H9 (cell line): ENCODE measurements around the gene TMEM239. TPM values are rescaled to one million over a fixed set of nuclear protein-coding genes. Genes with fewer than 3 reads are reported as not detected.
A peak's percentile ranks its signal among the peaks of the same experiment; 100 is the strongest.

Experiments
- DNase-seq: peaks from one replicate; pipeline ENCODE4 v3.0.0-alpha.2; 2017
- H2AFZ ChIP-seq: one replicate; pipeline ENCODE4 v1.6.1; 2013; ENCODE audit warnings: mild to moderate bottlenecking, low read length, control low read depth, moderate library complexity
- H2AK5ac ChIP-seq: 2 replicates; pipeline ENCODE4 v1.6.1; 2013; ENCODE audit warnings: low read length, control low read depth, mixed read lengths; ENCODE audit not compliant: insufficient read length
- H2BK120ac ChIP-seq: one replicate; pipeline ENCODE4 v1.6.1; 2013; ENCODE audit warnings: low read depth, mild to moderate bottlenecking, low read length, control low read depth, inconsistent platforms; ENCODE audit not compliant: poor library complexity, severe bottlenecking
- H2BK12ac ChIP-seq: 2 replicates; pipeline ENCODE4 v1.6.1; 2013; ENCODE audit warnings: low read length, control low read depth, mixed read lengths, low read depth; ENCODE audit not compliant: insufficient read length
- H2BK15ac ChIP-seq: 2 replicates; pipeline ENCODE4 v1.6.1; 2013; ENCODE audit warnings: low read depth, low read length, control low read depth
- H2BK20ac ChIP-seq: one replicate; pipeline ENCODE4 v1.6.1; 2013; ENCODE audit warnings: low read depth, mild to moderate bottlenecking, low read length, control low read depth, inconsistent platforms; ENCODE audit not compliant: poor library complexity, severe bottlenecking
- H2BK5ac ChIP-seq: 2 replicates; pipeline ENCODE4 v1.6.1; 2013; ENCODE audit warnings: low read length, control low read depth, mixed read lengths; ENCODE audit not compliant: insufficient read length
- H3K14ac ChIP-seq: 2 replicates; pipeline ENCODE4 v1.6.1; 2013; ENCODE audit warnings: low read length, control low read depth; ENCODE audit not compliant: insufficient read depth
- H3K18ac ChIP-seq: 2 replicates; pipeline ENCODE4 v1.6.1; 2013; ENCODE audit warnings: low read depth, mild to moderate bottlenecking, mixed read lengths, low read length, control low read depth; ENCODE audit not compliant: insufficient read length
- H3K23ac ChIP-seq: 2 replicates; pipeline ENCODE4 v1.6.1; 2013; ENCODE audit warnings: low read length, control low read depth, mixed read lengths, low read depth; ENCODE audit not compliant: insufficient read length
- H3K23me2 ChIP-seq: 2 replicates; pipeline ENCODE4 v1.6.1; 2013; ENCODE audit warnings: low read depth, mild to moderate bottlenecking, mixed read lengths, low read length, control low read depth; ENCODE audit not compliant: insufficient read length, poor library complexity, severe bottlenecking
- H3K27ac ChIP-seq: 2 replicates; pipeline ENCODE4 v1.5.1; 2013; ENCODE audit warnings: low read length, control low read depth, mixed read lengths, low read depth; ENCODE audit not compliant: insufficient read length
- H3K27me3 ChIP-seq: 2 replicates; pipeline ENCODE4 v1.6.1; 2013; ENCODE audit warnings: low read length, control low read depth, inconsistent platforms; ENCODE audit not compliant: insufficient read depth
- H3K4ac ChIP-seq: 2 replicates; pipeline ENCODE4 v1.6.1; 2013; ENCODE audit warnings: low read depth, mild to moderate bottlenecking, control low read depth, inconsistent platforms, low read length, moderate library complexity
- H3K4me1 ChIP-seq: 2 replicates; pipeline ENCODE4 v1.6.1; 2013; ENCODE audit warnings: low read length, control low read depth, inconsistent platforms; ENCODE audit not compliant: insufficient read depth
- H3K4me2 ChIP-seq: 2 replicates; pipeline ENCODE4 v1.6.1; 2013; ENCODE audit warnings: low read length, control low read depth, mixed read lengths; ENCODE audit not compliant: insufficient read length, insufficient read depth
- H3K56ac ChIP-seq: 2 replicates; pipeline ENCODE4 v1.6.1; 2013; ENCODE audit warnings: low read depth, mild to moderate bottlenecking, mixed read lengths, low read length, control low read depth; ENCODE audit not compliant: insufficient read length
- H3K79me1 ChIP-seq: 2 replicates; pipeline ENCODE4 v1.6.1; 2013; ENCODE audit warnings: low read depth, mild to moderate bottlenecking, moderate library complexity, low read length, control low read depth, inconsistent platforms; ENCODE audit not compliant: insufficient read depth, poor library complexity, severe bottlenecking
- H3K79me2 ChIP-seq: 2 replicates; pipeline ENCODE4 v1.6.1; 2013; ENCODE audit warnings: low read length, control low read depth, inconsistent platforms; ENCODE audit not compliant: insufficient read depth
- H3K9ac ChIP-seq: 2 replicates; pipeline ENCODE4 v1.6.1; 2013; ENCODE audit warnings: low read length, control low read depth, mixed read lengths; ENCODE audit not compliant: insufficient read length; ENCODE audit errors: extremely low read depth
- H3K9me3 ChIP-seq: one replicate; pipeline ENCODE4 v1.6.1; 2013; ENCODE audit warnings: low read depth, low read length, inconsistent platforms; ENCODE audit not compliant: control insufficient read depth
- H3T11ph ChIP-seq: one replicate; pipeline ENCODE4 v1.6.1; 2013; ENCODE audit warnings: mild to moderate bottlenecking, low read length, control low read depth, inconsistent platforms
- H4K20me1 ChIP-seq: one replicate; pipeline ENCODE4 v1.6.1; 2013; ENCODE audit not compliant: control insufficient read depth, insufficient read length, insufficient read depth
- H4K5ac ChIP-seq: 2 replicates; pipeline ENCODE4 v1.6.1; 2013; ENCODE audit warnings: low read depth, mild to moderate bottlenecking, mixed read lengths, low read length, control low read depth; ENCODE audit not compliant: insufficient read length
- H4K8ac ChIP-seq: replicated peaks from 2 replicates; pipeline ENCODE4 v1.6.1; 2013; ENCODE audit warnings: low read length, control low read depth, mixed read lengths, low read depth; ENCODE audit not compliant: insufficient read length
- H4K91ac ChIP-seq: 2 replicates; pipeline ENCODE4 v1.6.1; 2013; ENCODE audit warnings: low read depth, mild to moderate bottlenecking, moderate library complexity, mixed read lengths, low read length, control low read depth; ENCODE audit not compliant: insufficient read length
- H3K27ac Mint-ChIP-seq, 3 experiments: 2 replicates in 2 of 3; 3 replicates in 1 of 3; pipeline ENCODE4 v1.8.0; 2020 to 2021; ENCODE audit warnings: mixed read lengths in 3 of 3, mild to moderate bottlenecking in 1 of 3, moderate library complexity in 1 of 3
- H3K27me3 Mint-ChIP-seq: 2 replicates; pipeline ENCODE4 v1.8.0; 2021; ENCODE audit warnings: low read depth, mild to moderate bottlenecking, moderate library complexity, mixed read lengths
- H3K36me3 Mint-ChIP-seq, 3 experiments: 2 replicates in 2 of 3; 3 replicates in 1 of 3; pipeline ENCODE4 v1.8.0; 2020 to 2021; ENCODE audit warnings: low read depth in 3 of 3, mixed read lengths in 3 of 3; ENCODE audit not compliant: insufficient read depth in 1 of 3
- H3K4me1 Mint-ChIP-seq, 2 experiments: 2 replicates each; pipeline ENCODE4 v1.8.0; 2020; ENCODE audit warnings: mixed read lengths in 2 of 2
- H3K4me3 Mint-ChIP-seq, 2 experiments: 2 replicates in 1 of 2; 3 replicates in 1 of 2; pipeline ENCODE4 v1.8.0; 2020 to 2021; ENCODE audit warnings: mild to moderate bottlenecking in 2 of 2, mixed read lengths in 2 of 2, moderate library complexity in 1 of 2
- H3K9me3 Mint-ChIP-seq, 2 experiments: 2 replicates in 1 of 2; 3 replicates in 1 of 2; pipeline ENCODE4 v1.8.0; 2020; ENCODE audit warnings: mild to moderate bottlenecking in 2 of 2, mixed read lengths in 2 of 2, moderate library complexity in 1 of 2
- CTCF ChIP-seq: fragments of 200-600 bp; sonication (generic); conservative IDR thresholded peaks from 3 replicates; pipeline ENCODE4 v1.8.0; 2021; ENCODE audit warnings: antibody characterized with exemption, mild to moderate bottlenecking
- WGBS: extraction: QIAGEN DNeasy Blood & Tissue Kit; methylation state at CpG from one replicate; pipeline ENCODE4 v1.1.7; 2013; ENCODE audit warnings: missing lambda C conversion rate, low lambda C conversion rate, mixed read lengths; ENCODE audit not compliant: insufficient read length; ENCODE audit errors: extremely low coverage; 5-methylcytosine and 5-hydroxymethylcytosine counted together
- total RNA-seq: library from RNA; stranded (reverse); gene quantifications from 2 replicates; pipeline ENCODE4 v1.2.1, GENCODE V29; 2021

Gene TMEM239
- total RNA-seq, 1 experiment from 2014 or later, result not detected

- H3K23ac ChIP-seq, result no peak overlapping the region
- no peak for TF ChIP-seq CTCF
- H2AFZ ChIP-seq, result no peak overlapping the region
- H3K56ac ChIP-seq, result no peak overlapping the region
- no peak overlapping the region for H2BK20ac ChIP-seq
- H2BK12ac ChIP-seq, result no peak overlapping the region
- no peaks in the 10 kb centered on the region for H3K27me3 ChIP-seq
- Mint-ChIP-seq H3K4me1 (no peaks in the 10 kb centered on the region), H3K36me3 (peaks cover 0 to 12% (median 2%) of the 10 kb centered on the region in 3 experiments; a peak in 3 of 7 replicates), H3K4me3 (no peak overlapping the region), H3K9me3 (no peaks in the 10 kb centered on the region), H3K27ac (peak overlapping the region in 2 of 3 experiments; percentile 68 to 91; a peak in 1 of 7 replicates), H3K27me3 (no peaks in the 10 kb centered on the region)
- no peak overlapping the region for H3K4me2 ChIP-seq
- no peak overlapping the region for H2AK5ac ChIP-seq
- no peak overlapping the region for H3K14ac ChIP-seq
- H3K18ac ChIP-seq, result no peak overlapping the region
- H4K91ac ChIP-seq, result no peak overlapping the region
- H4K20me1 ChIP-seq, result no peaks in the 10 kb centered on the region
- H4K8ac ChIP-seq, result peak overlapping the region; percentile 74
- no peaks in the 10 kb centered on the region for H3K23me2 ChIP-seq
- H3K27ac ChIP-seq, result no peak overlapping the region
- H3K79me1 ChIP-seq, result no peaks in the 10 kb centered on the region
- no peak overlapping the region for H3K9ac ChIP-seq
- no peak for DNase-seq
- no peak overlapping the region for H3T11ph ChIP-seq
- no peak overlapping the region for H3K4ac ChIP-seq
- H2BK5ac ChIP-seq, result no peak overlapping the region
- no peak overlapping the region for H2BK120ac ChIP-seq
- H4K5ac ChIP-seq, result no peak overlapping the region
- no peaks in the 10 kb centered on the region for H3K9me3 ChIP-seq
- H2BK15ac ChIP-seq, result no peak overlapping the region
- H3K79me2 ChIP-seq, result no peaks in the 10 kb centered on the region
- no peaks in the 10 kb centered on the region for H3K4me1 ChIP-seq
- no CpG with 5 or more reads among the region's 4 CpGs for WGBS
Measured at GRCh38 chr20:2859330-2860121, 43.4 kb downstream of the TMEM239 start.
